ENCODE data around the gene CYP2C9.

GRCh38 chr10:95039281-95039680, 100.8 kb downstream of the CYP2C9 start:
- TF ChIP-seq, protein P1, sequence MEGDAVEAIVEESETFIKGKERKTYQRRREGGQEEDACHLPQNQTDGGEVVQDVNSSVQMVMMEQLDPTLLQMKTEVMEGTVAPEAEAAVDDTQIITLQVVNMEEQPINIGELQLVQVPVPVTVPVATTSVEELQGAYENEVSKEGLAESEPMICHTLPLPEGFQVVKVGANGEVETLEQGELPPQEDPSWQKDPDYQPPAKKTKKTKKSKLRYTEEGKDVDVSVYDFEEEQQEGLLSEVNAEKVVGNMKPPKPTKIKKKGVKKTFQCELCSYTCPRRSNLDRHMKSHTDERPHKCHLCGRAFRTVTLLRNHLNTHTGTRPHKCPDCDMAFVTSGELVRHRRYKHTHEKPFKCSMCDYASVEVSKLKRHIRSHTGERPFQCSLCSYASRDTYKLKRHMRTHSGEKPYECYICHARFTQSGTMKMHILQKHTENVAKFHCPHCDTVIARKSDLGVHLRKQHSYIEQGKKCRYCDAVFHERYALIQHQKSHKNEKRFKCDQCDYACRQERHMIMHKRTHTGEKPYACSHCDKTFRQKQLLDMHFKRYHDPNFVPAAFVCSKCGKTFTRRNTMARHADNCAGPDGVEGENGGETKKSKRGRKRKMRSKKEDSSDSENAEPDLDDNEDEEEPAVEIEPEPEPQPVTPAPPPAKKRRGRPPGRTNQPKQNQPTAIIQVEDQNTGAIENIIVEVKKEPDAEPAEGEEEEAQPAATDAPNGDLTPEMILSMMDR (optimal IDR thresholded peaks at IDR 0.05 in 1 of 3, IDR thresholded peaks at IDR 0.05 in 1 of 3, conservative IDR thresholded peaks at IDR 0.05 in 1 of 3; ENCODE audit: extremely low read depth in 1 of 3, insufficient read depth in 2 of 3, low read length in 3 of 3) = no peak
- no peak for TF ChIP-seq EZH2 (IDR thresholded peaks at IDR 0.05; ENCODE audit: low read length)

Data from keratinocyte (primary cell).